HG02970 (cell line): ENCODE data around the gene CARD8.

Source experiments
- ATAC-seq: cut with Tn5 transposase; IDR thresholded peaks from one replicate; pipeline ENCODE4 v1.9.1; 2021; ENCODE audit warnings: mild to moderate bottlenecking, moderate library complexity, moderate number of reproducible peaks; ENCODE audit not compliant: unreplicated experiment, low FRiP score

CARD8 gene

GRCh38 chr19:48218997-48219396 is 36.7 kb downstream of the CARD8 start:
- ATAC-seq, result no peak

- no peak for ATAC-seq
Observed at GRCh38 chr19:48216933-48217332, 38.8 kb downstream of the CARD8 start.

GRCh38 chr19:48213959-48214358 is 41.8 kb downstream of the CARD8 start:
- ATAC-seq, result no peak

GRCh38 chr19:48210005-48210404 is 45.7 kb downstream of the CARD8 start:
- ATAC-seq, result no peak

GRCh38 chr19:48206397-48207093 is 49.2 kb downstream of the CARD8 start:
- ATAC-seq, result no peak

GRCh38 chr19:48203794-48204628 is 51.7 kb downstream of the CARD8 start:
- peak; percentile 84 for ATAC-seq

- no peak for ATAC-seq
Observed at GRCh38 chr19:48203222-48203793, 52.4 kb downstream of the CARD8 start.

- ATAC-seq, result no peak
Observed at GRCh38 chr19:48196933-48197665, 58.6 kb downstream of the CARD8 start.

- no peak for ATAC-seq
Observed at GRCh38 chr19:48196321-48196763, 59.4 kb downstream of the CARD8 start.

GRCh38 chr19:48194844-48195830 is 60.6 kb downstream of the CARD8 start:
- no peak for ATAC-seq

- no peak for ATAC-seq
Observed at GRCh38 chr19:48194041-48194843, 61.5 kb downstream of the CARD8 start.

- no peak for ATAC-seq
Observed at GRCh38 chr19:48192750-48193149, 63.0 kb downstream of the CARD8 start.

GRCh38 chr19:48190885-48191284 is 64.8 kb downstream of the CARD8 start:
- ATAC-seq, result no peak

- ATAC-seq, result no peak
Observed at GRCh38 chr19:48190288-48190884, 65.3 kb downstream of the CARD8 start.

GRCh38 chr19:48186541-48186991 is 69.1 kb downstream of the CARD8 start:
- peak; percentile 51 for ATAC-seq

GRCh38 chr19:48186015-48186414 is 69.7 kb downstream of the CARD8 start:
- ATAC-seq, result peak; percentile 30

GRCh38 chr19:48183356-48183755 is 72.4 kb downstream of the CARD8 start:
- no peak for ATAC-seq

- no peak for ATAC-seq
Observed at GRCh38 chr19:48182434-48182833, 73.3 kb downstream of the CARD8 start.
